GM15510 (cell line): ENCODE results near the gene PLEKHA1.

Source experiments
- POLR2A ChIP-seq: IDR thresholded peaks from 3 replicates; pipeline ENCODE4 v1.6.1; 2011; ENCODE audit warnings: borderline replicate concordance; ENCODE audit not compliant: insufficient read length; ENCODE audit errors: extremely low read depth

PLEKHA1 gene

GRCh38 chr10:122357685-122358084 lies 16.8 kb upstream of the PLEKHA1 start:
- TF ChIP-seq POLR2A, result no peak

- TF ChIP-seq POLR2A, result no peak
Measured at GRCh38 chr10:122359621-122360020, 14.9 kb upstream of the PLEKHA1 start.

- no peak for TF ChIP-seq POLR2A
Measured at GRCh38 chr10:122361046-122361445, 13.5 kb upstream of the PLEKHA1 start.

GRCh38 chr10:122362031-122362592 lies 12.4 kb upstream of the PLEKHA1 start:
- no peak for TF ChIP-seq POLR2A

- no peak for TF ChIP-seq POLR2A
Measured at GRCh38 chr10:122362621-122363020, 11.9 kb upstream of the PLEKHA1 start.

GRCh38 chr10:122363311-122363710 lies 11.2 kb upstream of the PLEKHA1 start:
- no peak for TF ChIP-seq POLR2A

GRCh38 chr10:122363722-122364463 lies 10.6 kb upstream of the PLEKHA1 start:
- TF ChIP-seq POLR2A, result no peak

- no peak for TF ChIP-seq POLR2A
Measured at GRCh38 chr10:122368502-122369254, 5.8 kb upstream of the PLEKHA1 start.

GRCh38 chr10:122373108-122373507 lies 1.4 kb upstream of the PLEKHA1 start:
- TF ChIP-seq POLR2A, result no peak

GRCh38 chr10:122373721-122374120 lies 787 bp upstream of the PLEKHA1 start:
- no peak for TF ChIP-seq POLR2A

- no peak for TF ChIP-seq POLR2A
Measured at GRCh38 chr10:122374859-122375678, 561 bp downstream of the PLEKHA1 start.

GRCh38 chr10:122375679-122376160 lies 1.2 kb downstream of the PLEKHA1 start:
- no peak for TF ChIP-seq POLR2A

- TF ChIP-seq POLR2A, result no peak
Measured at GRCh38 chr10:122376364-122376961, 2.0 kb downstream of the PLEKHA1 start.

GRCh38 chr10:122379041-122379440 lies 4.5 kb downstream of the PLEKHA1 start:
- TF ChIP-seq POLR2A, result no peak
